A549 (cell line): ENCODE results near the gene NAPA. TPM values are rescaled to one million over a fixed set of nuclear protein-coding genes. Genes with fewer than 3 reads are reported as not detected.

Experiments used
- ATAC-seq, 2 experiments: fragments of 200-7000 bp in 1 of 2; fragments of >200 bp in 1 of 2; cut with Nextera tagmentation in 1 of 2; cut with Tn5 transposase in 1 of 2; 3 replicates each; pipeline versions ENCODE4 v1.8.0 to v1.9.1; 2018 to 2020; ENCODE audit warnings: mild to moderate bottlenecking in 1 of 2, moderate library complexity in 1 of 2
- CTCF ChIA-PET: fragments of 300-600 bp; sonication (Branson Sonifier 250); formaldehyde crosslinking; extraction: SDS; loops from one replicate; lab custom pipeline; 2021; ENCODE audit warnings: antibody characterized with exemption, inconsistent platforms; lab: Yijun Ruan, JAX
- POLR2A ChIA-PET: fragments of 350-600 bp; formaldehyde crosslinking; extraction: SDS; loops from one replicate; lab custom pipeline; 2021; ENCODE audit warnings: antibody characterized with exemption, inconsistent platforms; lab: Yijun Ruan, JAX
- DNase-seq, 2 experiments: peaks; one replicate each; pipeline versions ENCODE4 v3.0.0 to v3.0.0-alpha.2; 2011 to 2016; ENCODE audit warnings: low read depth in 1 of 2, low spot score in 1 of 2
- FAIRE-seq: peaks from 2 replicates; lab custom pipeline; 2011; peaks lifted over from hg19 to GRCh38; lab: Jason Lieb, UNC
- H3K27ac ChIP-seq, 2 experiments: fragments of >200 bp; sonication (Bioruptor Twin); formaldehyde crosslinking; 3 replicates each; pipeline ENCODE4 v1.5.1; 2016 to 2017
- H3K4me1 ChIP-seq: fragments of >200 bp; sonication (Bioruptor Twin); formaldehyde crosslinking; 3 replicates; pipeline ENCODE4 v1.6.1; 2016
- H3K4me2 ChIP-seq: fragments of >200 bp; sonication (Bioruptor Twin); formaldehyde crosslinking; 3 replicates; pipeline ENCODE4 v1.6.1; 2016
- H3K4me3 ChIP-seq: fragments of >200 bp; sonication (Bioruptor Twin); formaldehyde crosslinking; 3 replicates; pipeline ENCODE4 v1.5.1; 2016
- H3K9me3 ChIP-seq: fragments of >200 bp; sonication (Bioruptor Twin); formaldehyde crosslinking; 3 replicates; pipeline ENCODE4 v1.6.1; 2016
- BCL3 ChIP-seq: fragments of >200 bp; sonication (Bioruptor Twin); formaldehyde crosslinking; IDR thresholded peaks from 3 replicates; pipeline ENCODE4 v1.6.1; 2016
- CBX8 ChIP-seq: fragments of 200-600 bp; sonication (generic); IDR thresholded peaks from 2 replicates; pipeline ENCODE4 v1.6.1; 2016
- CTCF ChIP-seq: fragments of >200 bp; sonication (Bioruptor Twin); formaldehyde crosslinking; IDR thresholded peaks from 3 replicates; pipeline ENCODE4 v1.5.1; 2016
- E2F6 ChIP-seq: IDR thresholded peaks from 2 replicates; pipeline ENCODE4 v1.6.1; 2012; ENCODE audit warnings: low read depth, borderline replicate concordance
- EHF ChIP-seq: fragments of 250-450 bp; sonication (Bioruptor Pico); IDR thresholded peaks from 2 replicates; pipeline ENCODE4 v1.5.0; 2020; ENCODE audit warnings: mild to moderate bottlenecking
- ESRRA ChIP-seq: fragments of 150-350 bp; IDR thresholded peaks from 2 replicates; pipeline ENCODE4 v1.6.1; 2014; ENCODE audit warnings: mild to moderate bottlenecking, low read length, borderline replicate concordance
- FOSB ChIP-seq: fragments of 250-450 bp; sonication (Bioruptor Pico); IDR thresholded peaks from 2 replicates; pipeline ENCODE4 v1.5.0; 2020; ENCODE audit warnings: mild to moderate bottlenecking, moderate library complexity
- HES2 ChIP-seq: fragments of >200 bp; sonication (Bioruptor Twin); formaldehyde crosslinking; IDR thresholded peaks from 2 replicates; pipeline ENCODE4 v1.6.1; 2016
- HEYL ChIP-seq: fragments of 250-450 bp; sonication (Bioruptor Pico); IDR thresholded peaks from 2 replicates; pipeline ENCODE4 v1.8.0; 2021; ENCODE audit warnings: mild to moderate bottlenecking, moderate library complexity
- HOXA7 ChIP-seq: fragments of 250-450 bp; sonication (Bioruptor Pico); IDR thresholded peaks from 2 replicates; pipeline ENCODE4 v1.5.0; 2020; ENCODE audit warnings: mild to moderate bottlenecking, moderate library complexity
- HOXB5 ChIP-seq: fragments of 250-450 bp; sonication (Bioruptor Pico); IDR thresholded peaks from 2 replicates; pipeline ENCODE4 v1.5.0; 2020; ENCODE audit warnings: mild to moderate bottlenecking, moderate library complexity
- JUNB ChIP-seq: fragments of >200 bp; sonication (Bioruptor Twin); formaldehyde crosslinking; IDR thresholded peaks from 2 replicates; pipeline ENCODE4 v1.6.1; 2016
- KDM1A ChIP-seq: fragments of 200-600 bp; sonication (generic); IDR thresholded peaks from 2 replicates; pipeline ENCODE4 v1.6.1; 2016; ENCODE audit warnings: low read depth, mild to moderate bottlenecking
- KDM5A ChIP-seq: fragments of 200-600 bp; sonication (generic); IDR thresholded peaks from 2 replicates; pipeline ENCODE4 v1.6.1; 2016; ENCODE audit warnings: antibody characterized with exemption, mild to moderate bottlenecking
- MAX ChIP-seq: IDR thresholded peaks from 2 replicates; pipeline ENCODE4 v1.6.1; 2012
- POLR2AphosphoS2 ChIP-seq: conservative IDR thresholded peaks from 2 replicates; pipeline ENCODE4 v1.6.1; 2012; ENCODE audit warnings: low read length, improper control_type of control experiment, inconsistent platforms
- RAD21 ChIP-seq, 2 experiments: fragments of >200 bp in 1 of 2; sonication (Bioruptor Twin) in 1 of 2; formaldehyde crosslinking in 1 of 2; IDR thresholded peaks in 1 of 2; conservative IDR thresholded peaks in 1 of 2; 2 replicates in 1 of 2; 3 replicates in 1 of 2; pipeline ENCODE4 v1.6.1; 2012 to 2018; ENCODE audit warnings: inconsistent platforms in 1 of 2
- RCOR1 ChIP-seq: fragments of 150-350 bp; IDR thresholded peaks from 2 replicates; pipeline ENCODE4 v1.6.1; 2014; ENCODE audit warnings: antibody characterized with exemption, low read length, low read depth
- SREBF2 ChIP-seq: fragments of 450-650 bp; IDR thresholded peaks from 2 replicates; pipeline ENCODE4 v1.6.1; 2014; ENCODE audit warnings: mild to moderate bottlenecking, moderate library complexity
- ZC3H11A ChIP-seq: fragments of 450-650 bp; IDR thresholded peaks from 2 replicates; pipeline ENCODE4 v1.6.1; 2014; ENCODE audit warnings: antibody characterized with exemption, mild to moderate bottlenecking
- WGBS: methylation state at CpG from one replicate; pipeline ENCODE4 v1.1.6; 2017; ENCODE audit errors: missing lambda C conversion rate; 5-methylcytosine and 5-hydroxymethylcytosine counted together
- polyA plus RNA-seq, 4 experiments: library from polyadenylated mRNA; depleted of rRNA in 3 of 4; stranded (reverse); fragments of >200 nt; fragmentation: RNase III in 1 of 4; extraction: RNeasy Plus Mini Kit Qiagen cat#74134 plus additional on column Dnase treatment in 1 of 4; gene quantifications; 2 replicates in 3 of 4; 3 replicates in 1 of 4; pipeline ENCODE4 v1.2.3, GENCODE V29; 2011 to 2017

NAPA gene
- polyA plus RNA-seq, 2 of the 4 experiments (the other 2 are of a cell fraction), result 69.6 to 101 TPM

- FAIRE-seq, result no peak
- no peak overlapping the region for H3K27ac ChIP-seq
- H3K4me1 ChIP-seq, result no peaks in the 10 kb centered on the region
- H3K4me2 ChIP-seq, result no peak overlapping the region
- no peak for ATAC-seq
- no peak overlapping the region for H3K4me3 ChIP-seq
- ChIA-PET POLR2A (no interaction called here), CTCF (interaction anchor here (1.2 to 1.7 kb wide), 4 partner anchors 11 to 222 kb away, joined by 3 to 4 read pairs (median 3); no protein-coding TSS in a partner anchor)
- no peak for DNase-seq
- no peaks in the 10 kb centered on the region for H3K9me3 ChIP-seq
- TF ChIP-seq ESRRA (no peak), MAX (no peak), HOXA7 (CRISPR knock-in tag) (no peak), CBX8 (no peak), KDM5A (no peak)
- WGBS, result 85% methylated on average over 18 of the region's 18 CpGs
Measured at GRCh38 chr19:47544075-47544474, 29.2 kb upstream of the NAPA start.

- Histone ChIP-seq H3K4me1 (no peaks in the 10 kb centered on the region), H3K4me2 (no peak overlapping the region), H3K4me3 (no peak overlapping the region)
- POLR2A ChIA-PET, result no interaction called here
- TF ChIP-seq HOXB5 (CRISPR knock-in tag) (no peak), POLR2AphosphoS2 (no peak), BCL3 (no peak), RCOR1 (no peak), EHF (CRISPR knock-in tag) (no peak), SREBF2 (no peak), RAD21 (conservative IDR thresholded peaks at IDR 0.05 in 1 of 2, IDR thresholded peaks at IDR 0.05 in 1 of 2) (no peak)
- TF ChIP-seq, all 56 proteins: peak for 0
- 69% methylated on average over 9 of the region's 9 CpGs for WGBS
- ATAC-seq (no peak), DNase-seq (no peak), FAIRE-seq (no peak)
- Histone ChIP-seq H3K27ac (no peak overlapping the region), H3K9me3 (no peaks in the 10 kb centered on the region)
- CTCF ChIA-PET, result interaction anchor here (1.3 to 1.5 kb wide), 2 partner anchors 12 to 157 kb away, joined by 4 to 5 read pairs; no protein-coding TSS in a partner anchor
Measured at GRCh38 chr19:47542030-47542475, 27.2 kb upstream of the NAPA start.

GRCh38 chr19:47541518-47541917 lies 26.7 kb upstream of the NAPA start:
- Histone ChIP-seq H3K4me1 (no peaks in the 10 kb centered on the region), H3K9me3 (no peaks in the 10 kb centered on the region), H3K4me2 (no peak overlapping the region), H3K4me3 (no peak overlapping the region), H3K27ac (no peak overlapping the region)
- WGBS, result 85% methylated on average over 6 of the region's 6 CpGs
- ATAC-seq, result no peak
- FAIRE-seq, result no peak
- TF ChIP-seq FOSB (CRISPR knock-in tag) (no peak), JUNB (no peak), HEYL (no peak), ZC3H11A (no peak), HES2 (no peak), ESRRA (no peak), CTCF (no peak), RAD21 (conservative IDR thresholded peaks at IDR 0.05 in 1 of 2, IDR thresholded peaks at IDR 0.05 in 1 of 2) (no peak), E2F6 (no peak), KDM1A (no peak)
- no peak for DNase-seq
- ChIA-PET CTCF (no interaction called here), POLR2A (no interaction called here)
